Stimulated activated effector memory CD8-positive, alpha-beta T cell treated with anti-CD3 and anti-CD28 coated beads, Interleukin-12 subunit alpha, Interleukin-12 subunit beta, amount 100 ng/mL, for 72 hours (primary cell): ENCODE results near the gene SRGAP2B.
A peak's percentile ranks its signal among the peaks of the same experiment; 100 is the strongest.
"Not testable (repeated sequence)": the region's sequence is repeated elsewhere in the genome, so short reads cannot be mapped to it uniquely, and the experiment has no call there.

Experiments used
- ATAC-seq: fragments of 150-1000 bp; cut with Tn5 transposase; 2 replicates; pipeline ENCODE4 v1.10.0; 2021
- DNase-seq, 2 donors: peaks; one replicate each; pipeline ENCODE4 v3.0.0; 2021 to 2022; ENCODE audit warnings: low spot score in 2 of 2
- H3K27ac Mint-ChIP-seq: one replicate; pipeline ENCODE4 v1.8.0; 2022; ENCODE audit warnings: mild to moderate bottlenecking, mixed read lengths
- H3K36me3 Mint-ChIP-seq: one replicate; pipeline ENCODE4 v1.8.0; 2022; ENCODE audit warnings: mild to moderate bottlenecking, mixed read lengths
- H3K4me1 Mint-ChIP-seq: one replicate; pipeline ENCODE4 v1.8.0; 2022; ENCODE audit warnings: mixed read lengths
- H3K4me3 Mint-ChIP-seq: one replicate; pipeline ENCODE4 v1.8.0; 2022; ENCODE audit warnings: mild to moderate bottlenecking, mixed read lengths
- H3K9me3 Mint-ChIP-seq: one replicate; pipeline ENCODE4 v1.8.0; 2022; ENCODE audit warnings: mixed read lengths

Gene SRGAP2B

GRCh38 chr1:145095284-145096057, at the start of gene SRGAP2B, which contains the start of gene FAM72D:
SRGAP2B (minus strand) TSS chr1:145095328; CDS start chr1:145092901, 2,427 bp downstream.
FAM72D (plus strand) TSS chr1:145095974; CDS start chr1:145096848, 874 bp downstream.
- H3K27ac Mint-ChIP-seq, H3K4me1 Mint-ChIP-seq, DNase-seq, H3K9me3 Mint-ChIP-seq, H3K36me3 Mint-ChIP-seq: not testable (repeated sequence)
- peak; percentile 90 for ATAC-seq
- H3K4me3 Mint-ChIP-seq, result peak within 1 kb of the TSS; percentile 77

- not testable (repeated sequence) for H3K36me3 Mint-ChIP-seq, H3K4me1 Mint-ChIP-seq, H3K27ac Mint-ChIP-seq, ATAC-seq, H3K4me3 Mint-ChIP-seq, H3K9me3 Mint-ChIP-seq, DNase-seq
Observed at GRCh38 chr1:145144264-145144913, 49.3 kb upstream of the SRGAP2B start.

GRCh38 chr1:145140549-145140948, 45.4 kb upstream of the SRGAP2B start:
- not testable (repeated sequence) for DNase-seq, H3K4me1 Mint-ChIP-seq, H3K27ac Mint-ChIP-seq, H3K9me3 Mint-ChIP-seq, H3K36me3 Mint-ChIP-seq, ATAC-seq, H3K4me3 Mint-ChIP-seq

GRCh38 chr1:145134476-145134875, 39.3 kb upstream of the SRGAP2B start:
- not testable (repeated sequence) for DNase-seq, H3K4me3 Mint-ChIP-seq, H3K27ac Mint-ChIP-seq, H3K36me3 Mint-ChIP-seq, ATAC-seq, H3K4me1 Mint-ChIP-seq, H3K9me3 Mint-ChIP-seq

GRCh38 chr1:145128697-145129469, 33.8 kb upstream of the SRGAP2B start:
- DNase-seq, H3K4me3 Mint-ChIP-seq, H3K27ac Mint-ChIP-seq, H3K4me1 Mint-ChIP-seq, ATAC-seq, H3K9me3 Mint-ChIP-seq, H3K36me3 Mint-ChIP-seq: not testable (repeated sequence)

GRCh38 chr1:145127144-145127543, 32.0 kb upstream of the SRGAP2B start:
- H3K4me3 Mint-ChIP-seq, H3K9me3 Mint-ChIP-seq, DNase-seq, ATAC-seq, H3K27ac Mint-ChIP-seq, H3K4me1 Mint-ChIP-seq, H3K36me3 Mint-ChIP-seq: not testable (repeated sequence)

- not testable (repeated sequence) for ATAC-seq, H3K27ac Mint-ChIP-seq, DNase-seq, H3K9me3 Mint-ChIP-seq, H3K4me3 Mint-ChIP-seq, H3K4me1 Mint-ChIP-seq, H3K36me3 Mint-ChIP-seq
Observed at GRCh38 chr1:145125112-145125511, 30.0 kb upstream of the SRGAP2B start.

- not testable (repeated sequence) for H3K4me1 Mint-ChIP-seq, H3K36me3 Mint-ChIP-seq, DNase-seq, H3K27ac Mint-ChIP-seq, ATAC-seq, H3K4me3 Mint-ChIP-seq, H3K9me3 Mint-ChIP-seq
Observed at GRCh38 chr1:145123992-145124641, 29.0 kb upstream of the SRGAP2B start.

- not testable (repeated sequence) for ATAC-seq, H3K36me3 Mint-ChIP-seq, H3K4me1 Mint-ChIP-seq, H3K9me3 Mint-ChIP-seq, H3K4me3 Mint-ChIP-seq, DNase-seq, H3K27ac Mint-ChIP-seq
Observed at GRCh38 chr1:145123062-145123395, 27.9 kb upstream of the SRGAP2B start.

GRCh38 chr1:145122344-145123061, 27.4 kb upstream of the SRGAP2B start:
- H3K4me3 Mint-ChIP-seq, H3K9me3 Mint-ChIP-seq: not testable (repeated sequence)

GRCh38 chr1:145119842-145120241, 24.7 kb upstream of the SRGAP2B start:
- H3K27ac Mint-ChIP-seq, H3K9me3 Mint-ChIP-seq, H3K4me1 Mint-ChIP-seq, DNase-seq, H3K4me3 Mint-ChIP-seq, H3K36me3 Mint-ChIP-seq, ATAC-seq: not testable (repeated sequence)

More at GRCh38 chr1:145122344-145123061, 27.4 kb upstream of the SRGAP2B start:
- H3K27ac Mint-ChIP-seq, H3K36me3 Mint-ChIP-seq, DNase-seq, ATAC-seq, H3K4me1 Mint-ChIP-seq: not testable (repeated sequence)

- H3K9me3 Mint-ChIP-seq, H3K4me1 Mint-ChIP-seq, H3K27ac Mint-ChIP-seq, H3K36me3 Mint-ChIP-seq, H3K4me3 Mint-ChIP-seq, DNase-seq: not testable (repeated sequence)
- peak; percentile 54 for ATAC-seq
Observed at GRCh38 chr1:145115587-145116493, 20.7 kb upstream of the SRGAP2B start.

- H3K36me3 Mint-ChIP-seq, H3K4me3 Mint-ChIP-seq, H3K9me3 Mint-ChIP-seq, H3K4me1 Mint-ChIP-seq, ATAC-seq, H3K27ac Mint-ChIP-seq, DNase-seq: not testable (repeated sequence)
Observed at GRCh38 chr1:145114560-145115057, 19.5 kb upstream of the SRGAP2B start.

- not testable (repeated sequence) for H3K9me3 Mint-ChIP-seq, H3K27ac Mint-ChIP-seq, H3K36me3 Mint-ChIP-seq, H3K4me3 Mint-ChIP-seq, ATAC-seq, DNase-seq, H3K4me1 Mint-ChIP-seq
Observed at GRCh38 chr1:145112703-145113102, 17.6 kb upstream of the SRGAP2B start.
